IPS-NIHi7 (cell line): Measurements from ENCODE around the gene LRRD1.
"Not testable (repeated sequence)": the region's sequence is repeated elsewhere in the genome, so short reads cannot be mapped to it uniquely, and the experiment has no call there.

Source experiments
- DNase-seq: peaks from one replicate; pipeline ENCODE4 v3.0.0; 2012; ENCODE audit warnings: mixed read lengths; ENCODE audit errors: extremely low spot score

LRRD1 gene

DNA sequence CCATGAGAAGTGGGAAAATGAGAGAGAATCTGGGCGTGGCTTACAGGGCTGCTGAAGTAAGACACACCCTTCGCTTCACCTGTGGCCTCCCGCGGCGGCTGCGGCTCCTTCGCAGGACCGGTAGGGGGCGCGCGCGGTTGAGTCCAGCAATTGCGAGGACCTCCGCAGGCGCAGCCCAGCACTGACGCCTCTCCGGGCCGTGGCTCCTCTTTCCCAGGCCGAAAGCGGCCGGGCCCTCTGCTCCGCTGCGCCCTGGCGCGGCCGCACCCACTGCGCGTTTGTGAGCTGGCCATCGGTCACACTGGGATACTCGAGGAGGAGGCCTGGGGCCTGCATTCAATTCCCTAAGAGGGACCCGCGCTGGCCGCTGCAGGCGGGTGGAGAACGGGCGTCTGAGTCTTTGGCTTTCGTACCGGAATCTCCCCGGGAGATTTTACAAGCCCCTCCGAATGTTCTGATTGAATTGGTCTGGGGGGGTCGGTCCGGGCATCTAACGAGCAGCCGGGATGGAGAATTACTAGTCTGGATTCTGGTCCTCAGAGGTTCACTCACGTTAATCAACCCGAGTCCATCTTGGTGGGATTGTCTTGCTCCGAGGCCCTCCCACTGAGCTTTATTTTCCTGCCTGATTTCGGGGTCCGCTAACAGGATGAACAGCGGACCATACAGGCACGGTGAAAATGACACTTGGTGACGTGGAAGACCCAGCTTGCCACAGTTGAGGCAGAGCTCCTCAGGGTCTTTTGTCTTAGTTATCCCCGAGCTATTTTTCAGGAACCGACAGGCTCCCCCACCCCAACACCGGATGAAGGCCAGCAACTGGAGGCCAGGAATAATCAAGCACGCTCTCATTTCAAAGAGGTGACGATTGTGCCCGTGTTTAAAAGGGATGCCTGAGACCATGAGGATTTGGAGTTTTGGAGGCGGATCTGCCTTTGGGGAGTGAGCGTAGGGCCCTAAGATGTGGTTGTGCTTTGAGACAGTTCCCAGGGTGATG lies at the start of gene LRRD1:
Gene LRRD1, minus strand, starts transcription at position 215 of the 997 bp plus-strand sequence. CDS start 13,940 bp downstream, outside the sequence.
- peak; percentile 97 for DNase-seq

DNA sequence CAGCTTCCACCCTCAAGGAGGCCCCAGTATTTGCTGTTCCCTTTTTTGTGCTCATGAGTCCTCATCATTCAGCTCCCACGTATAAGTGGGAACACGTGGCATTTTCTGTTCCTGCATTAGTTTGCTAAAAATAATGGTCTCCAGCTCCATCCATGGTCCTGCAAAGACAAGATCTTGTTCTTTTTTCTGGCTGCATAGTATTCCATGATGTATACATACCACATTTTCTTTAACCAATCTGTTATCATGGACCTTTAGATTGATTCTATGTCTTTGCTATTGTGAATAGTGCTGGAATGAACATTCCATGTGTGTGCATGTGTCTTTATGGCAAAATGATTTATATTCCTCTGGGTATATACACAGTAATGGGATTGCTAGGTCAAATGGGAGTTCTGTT lies 49.8 kb upstream of the LRRD1 start:
- DNase-seq: no peak

DNA sequence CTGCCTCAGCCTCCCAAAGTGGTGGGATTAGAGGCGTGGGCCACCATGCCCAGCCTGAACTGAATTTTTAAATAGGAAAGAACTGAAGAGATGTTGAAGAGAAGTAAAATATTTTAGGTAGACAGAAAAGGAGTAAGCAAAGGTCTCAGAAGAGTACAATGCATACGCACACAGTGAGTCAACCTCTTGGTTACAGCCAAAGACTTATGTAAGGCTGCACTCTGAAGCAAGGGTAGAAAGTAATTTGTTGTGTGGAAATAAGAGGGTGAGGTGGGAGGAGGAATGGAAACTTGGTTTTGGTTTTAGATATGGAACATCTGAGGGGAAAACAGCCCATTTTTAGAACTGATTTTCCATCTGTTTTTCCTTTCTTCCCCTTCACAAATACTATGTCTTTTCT lies 49.2 kb upstream of the LRRD1 start:
- no peak for DNase-seq

DNA sequence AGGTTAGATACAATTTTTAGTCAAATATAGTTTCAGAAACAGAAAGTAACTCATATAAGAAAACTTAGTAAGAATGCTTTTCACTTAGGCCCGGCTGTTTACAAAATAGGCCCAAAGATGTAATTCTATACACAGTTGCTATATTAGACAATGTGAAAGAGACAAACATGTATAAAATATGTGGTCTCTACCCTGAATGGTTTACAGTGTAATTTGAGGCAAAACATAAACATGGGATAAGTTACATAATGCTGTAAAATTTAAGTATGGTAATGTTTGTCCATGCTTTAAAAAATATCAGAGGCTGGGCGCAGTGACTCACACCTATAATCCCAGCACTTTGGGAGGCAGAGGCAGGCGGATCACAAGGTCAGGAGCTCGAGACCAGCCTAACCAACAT lies 48.0 kb upstream of the LRRD1 start:
- no peak for DNase-seq

DNA sequence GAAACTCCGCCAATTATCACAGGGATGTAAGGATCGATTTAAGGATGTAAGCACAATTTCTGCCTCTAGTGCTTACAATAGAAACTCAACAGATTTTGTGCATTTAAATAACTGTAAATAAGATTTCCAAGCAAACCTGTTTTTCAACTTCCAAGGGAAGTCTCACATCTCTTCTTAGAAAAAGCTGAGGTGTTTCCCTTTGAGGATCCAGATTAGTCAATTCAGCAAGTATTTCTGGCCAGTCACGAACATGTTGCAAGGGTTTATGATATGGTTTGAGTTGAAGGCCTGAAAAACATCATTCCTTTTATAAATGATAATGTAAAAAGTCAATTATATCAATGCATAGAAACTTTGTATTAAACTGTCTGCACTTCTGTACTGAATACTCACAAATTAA lies 42.8 kb upstream of the LRRD1 start:
- DNase-seq: no peak

DNA sequence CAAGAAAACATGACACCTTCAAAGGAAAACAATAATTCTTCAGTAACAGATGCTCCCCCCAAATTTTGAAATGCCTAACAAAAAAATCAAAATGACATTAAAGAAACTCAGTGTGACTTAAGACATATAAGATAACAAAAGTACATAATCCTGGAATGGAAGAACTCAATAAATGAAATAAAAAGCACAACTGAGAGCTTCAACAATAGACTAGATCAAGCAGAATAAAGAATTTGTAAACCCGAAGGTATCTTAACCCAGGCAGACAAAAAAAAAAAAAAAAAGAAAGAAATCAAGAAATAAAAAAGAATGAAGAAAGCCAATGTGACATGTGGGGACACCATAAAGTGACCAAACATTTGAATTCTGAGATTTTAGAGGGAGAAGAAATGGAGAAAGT lies 27.7 kb upstream of the LRRD1 start:
- DNase-seq: no peak

DNA sequence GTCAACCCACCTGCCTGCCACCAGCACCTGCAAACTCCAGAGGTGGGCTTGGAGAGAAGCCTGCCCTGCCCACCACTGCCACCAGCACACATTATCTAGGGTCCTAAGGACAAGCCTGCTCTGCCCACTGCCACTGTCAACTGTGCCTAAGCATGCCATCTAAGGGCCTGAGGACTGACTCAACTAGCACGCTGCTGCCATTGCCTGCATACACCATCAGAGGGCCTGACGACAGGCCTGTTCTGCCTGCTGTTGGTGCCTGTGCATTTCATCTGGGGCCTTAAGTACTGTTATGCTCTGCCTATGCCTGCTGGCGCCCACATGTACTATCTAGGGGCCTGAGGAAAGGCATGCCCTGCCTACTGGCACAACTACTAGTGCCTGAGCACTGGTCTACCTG lies 27.0 kb upstream of the LRRD1 start:
- peak; percentile 19 for DNase-seq

DNA sequence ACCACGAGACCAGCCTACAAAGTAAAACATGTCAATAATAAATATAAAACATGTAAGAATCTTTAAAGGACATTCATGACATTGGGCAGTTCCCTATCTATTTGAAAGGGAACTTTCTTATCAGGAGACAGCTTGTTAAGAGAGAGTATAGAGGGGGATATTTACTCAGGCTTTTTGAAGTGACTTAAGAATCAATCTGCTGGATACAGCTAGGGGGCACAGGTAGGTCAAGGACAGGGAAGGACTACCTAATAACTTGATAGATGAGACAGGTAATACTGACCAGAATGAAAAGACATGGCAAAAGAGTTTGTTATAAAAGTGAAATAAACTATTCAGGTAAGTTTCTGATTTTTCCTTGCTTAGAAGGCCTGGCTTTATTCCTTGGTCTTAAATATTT lies 21.8 kb upstream of the LRRD1 start:
- DNase-seq: peak; percentile 14

DNA sequence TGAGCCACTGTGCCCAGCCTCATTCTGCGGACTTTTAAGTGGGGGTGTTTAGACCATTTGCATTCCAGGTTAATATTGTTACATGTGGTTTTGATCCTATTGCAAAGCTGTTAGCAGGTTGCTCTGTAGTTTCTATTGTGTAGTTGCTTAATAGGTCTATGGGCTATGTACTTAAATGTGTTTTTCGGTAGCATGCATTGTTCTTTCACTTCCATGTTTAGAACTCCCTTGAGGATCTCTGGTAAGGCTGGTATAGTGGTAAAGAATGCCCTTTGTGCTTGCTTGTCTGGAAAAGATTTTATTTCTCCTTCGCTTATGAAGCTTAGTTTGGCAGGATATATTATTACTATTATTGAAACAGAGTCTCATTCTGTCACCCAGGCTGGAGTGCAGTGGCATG lies 13.4 kb upstream of the LRRD1 start:
- DNase-seq: no peak

DNA sequence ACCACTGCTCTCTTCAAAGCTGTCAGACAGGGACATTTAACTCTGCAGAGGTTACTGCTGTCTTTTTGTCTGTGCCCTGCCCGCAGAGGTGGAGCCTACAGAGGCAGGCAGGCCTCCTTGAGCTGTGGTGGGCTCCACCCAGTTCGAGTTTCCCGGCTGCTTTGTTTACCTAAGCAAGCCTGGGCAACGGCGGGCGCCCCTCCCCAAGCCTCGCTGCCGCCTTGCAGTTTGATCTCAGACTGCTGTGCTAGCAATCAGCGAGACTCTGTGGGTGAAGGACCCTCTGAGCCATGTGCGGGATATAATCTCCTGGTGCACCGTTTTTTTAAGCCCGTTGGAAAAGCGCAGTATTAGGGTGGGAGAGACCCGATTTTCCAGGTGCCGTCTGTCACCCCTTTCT lies 10.3 kb upstream of the LRRD1 start:
- not testable (repeated sequence) for DNase-seq

DNA sequence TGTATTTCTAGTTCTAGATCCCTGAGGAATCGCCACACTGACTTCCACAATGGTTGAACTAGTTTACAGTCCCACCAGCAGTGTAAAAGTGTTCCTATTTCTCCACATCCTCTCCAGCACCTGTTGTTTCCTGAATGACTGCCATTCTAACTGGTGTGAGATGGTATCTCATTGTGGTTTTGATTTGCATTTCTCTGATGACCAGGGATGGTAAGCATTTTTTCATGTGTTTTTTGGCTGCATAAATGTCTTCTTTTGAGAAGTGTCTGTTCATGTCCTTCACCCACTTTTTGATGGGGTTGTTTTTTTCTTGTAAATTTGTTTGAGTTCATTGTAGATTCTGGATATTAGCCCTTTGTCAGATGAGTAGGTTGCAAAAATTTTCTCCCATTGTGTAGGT lies 5.4 kb upstream of the LRRD1 start:
- not testable (repeated sequence) for DNase-seq

DNA sequence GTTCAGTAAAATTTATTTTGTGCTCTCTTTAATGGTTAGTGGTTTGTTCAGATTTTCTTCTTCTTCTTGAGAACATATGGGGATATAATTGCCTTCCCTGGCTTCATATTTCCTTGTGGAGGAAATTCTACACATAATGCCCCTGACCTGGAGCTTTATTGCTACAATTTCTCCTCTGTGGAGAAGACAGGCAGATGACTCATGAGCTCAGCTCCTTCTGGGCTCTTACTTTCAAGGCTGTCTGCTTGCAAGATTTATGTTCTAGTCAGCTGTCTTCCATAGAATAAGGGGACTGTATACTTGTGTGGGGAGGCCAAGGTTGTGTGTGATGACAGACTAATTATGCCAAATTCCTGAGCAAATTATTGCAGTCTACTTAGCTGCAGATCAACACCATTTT lies 1.6 kb downstream of the LRRD1 start:
- no peak for DNase-seq

DNA sequence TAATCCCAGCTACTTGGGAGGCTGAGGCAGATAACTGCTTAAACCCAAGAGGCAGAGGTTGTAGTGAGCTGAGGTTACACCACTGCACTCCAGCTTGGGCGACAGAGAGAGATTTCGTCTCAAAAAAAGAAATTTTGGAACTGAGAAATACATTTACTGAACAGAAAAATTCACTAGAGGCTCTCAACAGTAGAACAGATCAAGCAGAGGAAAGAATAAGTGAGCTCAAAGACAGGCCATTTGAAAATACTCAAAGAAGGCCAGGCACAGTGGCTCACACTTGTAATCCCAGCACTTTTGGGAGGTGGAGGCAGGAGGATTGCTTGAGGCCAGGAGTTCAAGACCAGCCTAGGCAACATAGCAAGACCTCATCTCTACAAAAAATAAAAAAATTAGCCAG lies 9.4 kb downstream of the LRRD1 start:
- not testable (repeated sequence) for DNase-seq

DNA sequence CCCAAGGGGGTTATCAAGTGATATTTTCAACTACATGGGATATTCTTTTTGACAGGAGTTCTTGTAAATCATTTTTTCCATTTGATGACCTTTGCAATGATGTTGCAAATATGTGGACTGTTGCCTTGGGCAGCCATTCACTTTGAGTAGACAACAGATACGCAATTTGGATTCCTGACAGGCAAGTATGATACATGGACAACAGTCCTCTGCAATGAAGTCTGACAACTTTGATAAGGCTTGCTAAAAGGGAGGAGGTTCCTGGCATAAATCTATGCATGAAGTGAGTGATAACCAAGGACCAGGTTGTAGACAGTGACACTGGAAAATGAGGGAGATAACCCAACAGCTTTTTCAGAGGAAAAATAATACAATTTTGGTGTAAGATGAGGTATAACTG lies 17.7 kb downstream of the LRRD1 start:
- DNase-seq: no peak

DNA sequence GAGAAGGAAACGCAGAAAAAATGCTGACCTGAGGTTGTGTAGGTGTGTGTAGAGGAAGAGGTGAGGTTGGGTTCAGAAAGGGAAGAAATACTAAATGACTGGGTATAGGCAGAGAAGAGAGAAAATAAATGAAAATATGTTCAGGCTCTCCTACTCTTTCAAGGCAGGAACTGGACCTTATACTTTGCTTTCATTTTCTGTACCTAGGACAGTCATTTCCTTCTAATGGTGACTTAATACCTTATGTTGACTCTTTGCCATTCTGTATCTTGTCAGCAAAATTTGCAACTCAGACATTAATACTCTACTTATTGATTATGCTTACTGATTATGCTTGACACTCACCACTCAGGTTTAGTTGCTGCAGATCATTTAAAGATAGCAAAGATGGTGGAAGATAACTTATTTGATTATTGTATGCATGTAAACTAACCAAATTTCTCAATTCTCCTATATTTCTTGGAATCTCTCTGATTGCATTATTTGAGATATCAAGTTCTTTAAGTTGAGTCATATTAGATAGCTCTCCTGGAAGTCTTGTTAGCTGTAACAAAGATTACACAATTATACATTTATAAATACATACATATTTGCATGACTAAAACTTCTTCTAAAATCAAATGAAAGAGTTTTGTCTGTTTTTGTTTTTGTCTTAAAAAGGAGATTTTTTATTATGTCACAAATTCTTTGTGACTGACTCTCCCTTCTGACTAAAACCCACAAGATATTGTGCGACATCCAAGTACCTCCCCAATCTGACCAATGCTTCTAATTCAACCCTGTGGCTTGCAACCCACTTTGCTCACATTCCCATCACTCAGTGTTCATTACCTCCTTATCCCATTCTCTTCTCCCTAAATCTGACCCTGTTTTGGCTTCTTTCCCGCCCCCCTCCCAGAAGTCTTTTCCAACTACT lies 20.0 kb downstream of the LRRD1 start:
- no peak for DNase-seq

DNA sequence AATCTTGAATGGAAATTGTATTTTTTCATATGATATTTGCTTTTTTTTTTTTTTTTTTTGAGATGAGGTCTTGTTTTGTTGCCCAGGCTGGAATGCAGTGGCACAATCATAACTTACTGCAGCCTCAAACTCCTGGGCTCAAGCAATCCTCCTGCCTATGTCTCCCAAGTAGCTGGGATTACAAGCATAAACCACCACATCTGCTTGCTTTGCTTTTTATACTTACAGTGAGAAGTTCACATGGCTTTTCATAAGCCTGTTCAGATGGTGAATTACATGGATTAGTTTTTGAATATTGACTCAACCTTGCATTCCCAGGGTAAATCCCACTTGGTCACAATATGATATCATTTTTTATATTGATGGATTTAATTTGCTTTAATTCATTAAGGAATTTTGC lies 22.0 kb downstream of the LRRD1 start:
- DNase-seq: no peak

DNA sequence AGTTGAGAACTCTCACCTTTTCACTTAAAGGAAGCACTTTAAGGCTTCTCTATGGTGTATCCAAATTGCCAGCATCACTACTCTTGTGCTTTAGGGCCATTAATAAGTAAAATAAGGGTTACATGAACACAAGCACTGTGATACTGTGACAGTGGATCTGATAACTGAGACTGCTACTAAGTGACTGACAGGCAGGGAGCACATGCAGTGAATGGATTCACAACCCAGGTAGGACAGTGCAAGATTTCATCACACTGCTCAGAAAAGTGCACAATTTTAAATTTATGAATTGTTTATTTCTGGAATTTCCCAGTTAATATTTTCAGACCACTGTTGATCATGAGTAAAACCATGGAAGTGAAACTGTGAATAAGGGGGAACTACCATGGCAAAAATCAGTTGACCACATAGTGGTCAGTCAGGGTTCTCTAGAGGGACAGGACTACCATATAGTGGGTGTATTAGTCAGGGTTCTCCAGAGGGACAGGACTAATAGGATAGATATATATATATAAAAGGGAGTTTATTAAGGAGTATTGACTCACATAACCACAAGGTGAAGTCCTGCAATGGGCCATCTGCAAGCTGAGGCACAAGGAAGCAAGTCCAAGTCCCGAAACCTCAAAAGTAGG lies 23.7 kb downstream of the LRRD1 start:
- no peak for DNase-seq

DNA sequence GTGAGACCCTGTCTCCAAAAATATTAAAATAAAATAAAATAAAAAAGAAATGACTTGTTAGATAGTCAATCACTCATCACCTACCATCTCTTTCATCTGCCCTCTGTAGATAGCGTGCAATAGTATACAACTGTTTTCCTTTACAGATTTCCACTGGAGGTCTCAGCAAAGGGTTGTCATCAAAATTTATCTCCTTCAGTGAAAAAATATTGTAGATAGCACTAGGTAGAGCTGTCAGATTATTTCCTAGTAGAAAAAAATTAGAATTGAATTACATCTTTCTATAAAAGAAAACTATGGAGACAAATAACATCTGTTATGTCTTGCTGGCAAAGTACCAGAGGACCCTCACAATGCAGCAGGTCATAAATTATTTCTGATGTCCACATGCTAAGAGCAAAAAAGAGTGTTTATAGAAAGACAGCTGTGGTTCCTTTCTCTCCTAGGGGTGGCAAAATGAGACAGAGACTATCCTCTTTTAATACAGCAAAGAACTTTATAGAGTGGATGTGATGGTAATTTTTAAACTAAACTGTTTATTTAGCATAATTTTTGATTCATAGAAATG lies 28.4 kb downstream of the LRRD1 start:
- DNase-seq: no peak

DNA sequence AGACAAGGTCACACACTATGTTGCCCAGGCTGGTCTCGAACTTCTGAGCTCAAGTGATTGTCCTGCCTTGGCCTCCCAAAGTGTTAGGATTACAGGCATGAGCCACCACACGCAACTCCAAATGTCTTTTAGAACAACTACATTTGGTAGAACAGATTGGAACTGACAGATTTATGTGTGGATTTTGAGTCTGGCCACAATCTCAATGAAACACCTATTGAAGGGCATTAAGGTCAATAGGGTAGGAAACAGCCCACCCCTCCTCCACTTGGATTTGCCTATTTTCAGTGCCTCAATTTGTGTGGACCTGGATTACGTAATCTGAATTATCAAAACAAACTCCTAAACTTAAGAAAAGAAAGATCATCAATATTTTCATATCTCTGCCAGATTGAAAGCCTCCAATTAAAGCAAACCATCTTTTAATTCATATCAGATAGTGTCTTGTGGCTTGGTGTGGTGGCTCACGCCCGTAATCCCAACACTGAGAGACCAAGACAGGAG lies 29.2 kb downstream of the LRRD1 start:
- no peak for DNase-seq

DNA sequence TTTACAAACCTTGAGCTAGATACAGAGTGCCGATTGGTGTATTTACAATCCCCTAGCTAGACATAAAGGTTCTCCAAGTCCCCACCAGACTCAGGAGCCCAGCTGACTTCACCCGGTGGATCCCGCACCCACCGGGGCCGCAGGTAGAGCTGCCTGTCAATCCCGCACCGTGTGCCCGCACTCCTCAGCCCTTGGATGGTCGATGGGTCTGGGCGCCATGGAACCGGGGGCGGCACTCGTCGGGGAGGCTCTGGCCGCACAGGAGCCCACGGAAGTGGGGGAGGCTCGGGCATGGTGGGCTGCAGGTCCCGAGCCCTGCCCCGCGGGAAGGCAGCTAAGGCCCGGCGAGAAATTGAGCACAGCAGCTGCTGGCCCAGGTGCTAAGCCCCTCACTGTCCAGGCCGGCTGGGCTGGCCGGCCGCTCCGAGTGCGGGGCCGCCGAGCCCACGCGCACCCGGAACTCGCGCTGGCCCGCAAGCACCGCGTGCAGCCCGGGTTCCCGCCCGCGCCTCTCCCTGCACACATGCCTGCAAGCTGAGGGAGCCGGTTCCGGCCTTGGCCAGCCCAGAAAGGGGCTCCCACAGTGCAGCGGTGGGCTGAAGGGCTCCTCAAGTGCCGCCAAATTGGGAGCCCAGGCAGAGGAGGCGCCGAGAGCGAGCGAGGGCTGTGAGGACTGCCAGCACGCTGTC lies 35.6 kb downstream of the LRRD1 start:
- not testable (repeated sequence) for DNase-seq

DNA sequence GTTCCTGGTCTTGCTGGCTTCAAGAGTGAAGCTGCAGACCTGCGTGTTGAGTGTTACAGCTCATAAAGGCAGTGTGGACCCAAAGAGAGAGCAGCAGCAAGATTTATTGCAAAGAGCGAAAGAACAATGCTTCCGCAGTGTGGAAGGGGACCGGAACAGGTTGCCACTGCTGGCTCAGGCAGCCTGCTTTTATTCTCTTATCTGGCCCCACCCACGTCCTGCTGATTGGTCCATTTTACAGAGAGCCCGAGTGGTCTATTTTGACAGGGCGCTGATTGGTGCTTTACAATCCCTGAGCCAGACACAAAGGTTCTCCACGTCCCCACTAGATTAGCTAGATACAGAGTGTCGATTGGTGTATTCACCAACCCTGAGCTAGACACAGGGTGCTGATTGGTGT lies 36.2 kb downstream of the LRRD1 start:
- not testable (repeated sequence) for DNase-seq
